Naive thymus-derived CD8-positive, alpha-beta T cell (primary cell): Measurements from ENCODE around the gene SCAMP2. TPM values are rescaled to one million over a fixed set of nuclear protein-coding genes. Genes with fewer than 3 reads are reported as not detected.

Experiments used
- ATAC-seq, 2 donors: fragments of 150-1000 bp; cut with Tn5 transposase in 1 of 2; sonication (Bioruptor Pico), chemical (Tn5 transposase) in 1 of 2; 1 replicate in 1 of 2; 2 replicates in 1 of 2; pipeline ENCODE4 v1.10.0; 2021; ENCODE audit warnings: mild to moderate bottlenecking in 2 of 2, moderate library complexity in 2 of 2
- POLR2A ChIA-PET: fragments of 350-600 bp; sonication (Branson Sonifier 250); formaldehyde crosslinking; loops from one replicate; lab custom pipeline; 2021; ENCODE audit warnings: antibody characterized with exemption; lab: Charles Lee
- DNase-seq, 10 donors: peaks; one replicate each; pipeline versions ENCODE4 v3.0.0 to v3.0.0-alpha.2; 2020 to 2022
- H3K27ac Mint-ChIP-seq, 10 donors: one replicate each; pipeline ENCODE4 v1.8.0; 2020 to 2022; ENCODE audit warnings: mild to moderate bottlenecking in 10 of 10, mixed read lengths in 10 of 10, moderate library complexity in 4 of 10, inconsistent platforms in 1 of 10
- H3K27me3 Mint-ChIP-seq, 5 donors: one replicate each; pipeline ENCODE4 v1.8.0; 2021 to 2022; ENCODE audit warnings: mixed read lengths in 5 of 5
- H3K36me3 Mint-ChIP-seq, 3 donors: one replicate each; pipeline ENCODE4 v1.8.0; 2020 to 2022; ENCODE audit warnings: mixed read lengths in 3 of 3, mild to moderate bottlenecking in 2 of 3, inconsistent platforms in 1 of 3
- H3K4me1 Mint-ChIP-seq, 4 donors: one replicate each; pipeline ENCODE4 v1.8.0; 2021 to 2022; ENCODE audit warnings: mixed read lengths in 4 of 4
- H3K4me3 Mint-ChIP-seq, 10 donors: one replicate each; pipeline ENCODE4 v1.8.0; 2020 to 2022; ENCODE audit warnings: mild to moderate bottlenecking in 10 of 10, mixed read lengths in 10 of 10, moderate library complexity in 6 of 10, inconsistent platforms in 1 of 10
- H3K9me3 Mint-ChIP-seq, 9 donors: one replicate each; pipeline ENCODE4 v1.8.0; 2020 to 2022; ENCODE audit warnings: mixed read lengths in 9 of 9, mild to moderate bottlenecking in 3 of 9, inconsistent platforms in 1 of 9, moderate library complexity in 1 of 9
- polyA plus RNA-seq, 3 donors: library from polyadenylated mRNA; unstranded; fragments of 300-500 nt; fragmentation: Illumina TruSeq; gene quantifications; one replicate each; pipeline ENCODE4 v1.2.3, GENCODE V29; 2021
- total RNA-seq, 8 experiments: library from RNA in 2 of 8; stranded (reverse) in 2 of 8; gene quantifications; one replicate each; pipeline ENCODE4 v1.2.3 and lab custom pipeline; 2021 to 2026

Gene SCAMP2
- total and polyA plus RNA-seq, 5 experiments from 2014 or later: 109 to 121 (median 117) TPM

- POLR2A ChIA-PET: interaction anchor here (32.7 kb wide), 1 partner anchor 27 kb away, joined by 1300 read pairs; the partner anchor contains the start of gene CSK
- Mint-ChIP-seq H3K27me3 (no peaks in the 10 kb centered on the region), H3K9me3 (no peaks in the 10 kb centered on the region), H3K36me3 (no peaks in the 10 kb centered on the region), H3K4me3 (no peak overlapping the region), H3K27ac (peak overlapping the region in 5 of 10 donors; percentile 3 to 96 (median 52)), H3K4me1 (peaks cover 27 to 37% (median 34%) of the 10 kb centered on the region in 4 donors)
- ATAC-seq (no peak), DNase-seq (no peak)
Observed at GRCh38 chr15:74809956-74810355, 63.2 kb downstream of the SCAMP2 start.

- peaks cover 30 to 41% (median 36%) of the 10 kb centered on the region in 4 donors for H3K4me1 Mint-ChIP-seq
- peak overlapping the region; percentile 73 to 96 (median 88) for H3K27ac Mint-ChIP-seq
- no peak for ATAC-seq
- H3K36me3 Mint-ChIP-seq: peaks cover 0 to 3% (median 0%) of the 10 kb centered on the region in 3 donors
- no peaks in the 10 kb centered on the region for H3K9me3 Mint-ChIP-seq
- POLR2A ChIA-PET: interaction anchor here (1.3 to 32.7 kb wide), 2 partner anchors 12 to 26 kb away, joined by 4 to 1300 read pairs; partner anchors contain the start of gene CSK
- H3K4me3 Mint-ChIP-seq: peak overlapping the region in 2 of 10 donors; percentile 26 to 62
- no peak for DNase-seq
- no peaks in the 10 kb centered on the region for H3K27me3 Mint-ChIP-seq
Observed at GRCh38 chr15:74809242-74809641, 63.9 kb downstream of the SCAMP2 start.

- Mint-ChIP-seq H3K36me3 (peaks cover 0 to 7% (median 0%) of the 10 kb centered on the region in 3 donors), H3K4me1 (peaks cover 33 to 41% (median 36%) of the 10 kb centered on the region in 4 donors), H3K27me3 (no peaks in the 10 kb centered on the region), H3K27ac (peak overlapping the region; percentile 73 to 96 (median 88)), H3K9me3 (no peaks in the 10 kb centered on the region), H3K4me3 (no peak overlapping the region)
- ATAC-seq: no peak
- no peak for DNase-seq
- POLR2A ChIA-PET: interaction anchor here (1.3 to 32.7 kb wide), 2 partner anchors 12 to 26 kb away, joined by 4 to 1300 read pairs; partner anchors contain the start of gene CSK
Observed at GRCh38 chr15:74808840-74809229, 64.3 kb downstream of the SCAMP2 start.

GRCh38 chr15:74808078-74808839, 64.9 kb downstream of the SCAMP2 start:
- POLR2A ChIA-PET: interaction anchor here (0.7 to 32.7 kb wide), 4 partner anchors 13 to 98 kb away, joined by 3 to 1300 read pairs (median 4); partner anchors contain the start of genes CSK and FAM219B
- H3K27me3 Mint-ChIP-seq: no peaks in the 10 kb centered on the region

GRCh38 chr15:74807282-74807681, 65.9 kb downstream of the SCAMP2 start:
- Mint-ChIP-seq H3K27ac (peak overlapping the region; percentile 81 to 97 (median 92)), H3K36me3 (peaks cover 0 to 19% (median 0%) of the 10 kb centered on the region in 3 donors)

More at GRCh38 chr15:74808078-74808839, 64.9 kb downstream of the SCAMP2 start:
- peaks cover 30 to 41% (median 35%) of the 10 kb centered on the region in 4 donors for H3K4me1 Mint-ChIP-seq
- H3K9me3 Mint-ChIP-seq: no peaks in the 10 kb centered on the region
- ATAC-seq: no peak
- DNase-seq: no peak
- peak overlapping the region; percentile 83 to 97 (median 91) for H3K27ac Mint-ChIP-seq
- H3K4me3 Mint-ChIP-seq: peak overlapping the region in 1 of 10 donors; percentile 33
- peaks cover 0 to 11% (median 0%) of the 10 kb centered on the region in 3 donors for H3K36me3 Mint-ChIP-seq

GRCh38 chr15:74804935-74805334, 68.2 kb downstream of the SCAMP2 start:
- POLR2A ChIA-PET: interaction anchor here (1.2 to 32.7 kb wide), 2 partner anchors 22 to 154 kb away, joined by 3 to 1300 read pairs; partner anchors contain the start of gene CSK
- H3K27me3 Mint-ChIP-seq: no peaks in the 10 kb centered on the region
- H3K4me1 Mint-ChIP-seq: peaks cover 32 to 46% (median 40%) of the 10 kb centered on the region in 4 donors
- no peaks in the 10 kb centered on the region for H3K9me3 Mint-ChIP-seq
- no peak overlapping the region for H3K4me3 Mint-ChIP-seq
- peaks cover 0 to 40% (median 0%) of the 10 kb centered on the region in 3 donors for H3K36me3 Mint-ChIP-seq
- DNase-seq (no peak), ATAC-seq (no peak)
- H3K27ac Mint-ChIP-seq: peak overlapping the region; percentile 27 to 91 (median 78)

More at GRCh38 chr15:74807282-74807681, 65.9 kb downstream of the SCAMP2 start:
- POLR2A ChIA-PET: interaction anchor here (1.0 to 32.7 kb wide), 2 partner anchors 16 to 24 kb away, joined by 3 to 1300 read pairs; partner anchors contain the start of gene CSK
- no peak for ATAC-seq
- DNase-seq: no peak
- H3K27me3 Mint-ChIP-seq: no peaks in the 10 kb centered on the region
- peaks cover 29 to 41% (median 34%) of the 10 kb centered on the region in 4 donors for H3K4me1 Mint-ChIP-seq
- no peaks in the 10 kb centered on the region for H3K9me3 Mint-ChIP-seq
- peak overlapping the region in 1 of 10 donors; percentile 18 for H3K4me3 Mint-ChIP-seq

GRCh38 chr15:74802862-74803447, 70.2 kb downstream of the SCAMP2 start:
- H3K4me3 Mint-ChIP-seq: no peak overlapping the region
- DNase-seq (no peak), ATAC-seq (no peak)
- H3K27me3 Mint-ChIP-seq: no peaks in the 10 kb centered on the region
- no peaks in the 10 kb centered on the region for H3K9me3 Mint-ChIP-seq
- H3K4me1 Mint-ChIP-seq: peaks cover 26 to 47% (median 45%) of the 10 kb centered on the region in 4 donors
- POLR2A ChIA-PET: interaction anchor here (32.7 kb wide), 1 partner anchor 20 kb away, joined by 1300 read pairs; the partner anchor contains the start of gene CSK
- H3K27ac Mint-ChIP-seq: peak overlapping the region in 2 of 10 donors; percentile 31 to 86
- H3K36me3 Mint-ChIP-seq: peaks cover 0 to 54% (median 0%) of the 10 kb centered on the region in 3 donors

- ATAC-seq: no peak
- Mint-ChIP-seq H3K9me3 (no peaks in the 10 kb centered on the region), H3K27ac (no peak overlapping the region), H3K4me3 (no peak overlapping the region), H3K27me3 (no peaks in the 10 kb centered on the region), H3K4me1 (peaks cover 26 to 48% (median 45%) of the 10 kb centered on the region in 4 donors), H3K36me3 (peaks cover 0 to 55% (median 0%) of the 10 kb centered on the region in 3 donors)
- POLR2A ChIA-PET: interaction anchor here (32.7 kb wide), 1 partner anchor 19 kb away, joined by 1300 read pairs; the partner anchor contains the start of gene CSK
- no peak for DNase-seq
Observed at GRCh38 chr15:74802290-74802689, 70.9 kb downstream of the SCAMP2 start.

- Mint-ChIP-seq H3K27ac (peak overlapping the region in 4 of 10 donors; percentile 10 to 81 (median 40)), H3K36me3 (peaks cover 0 to 55% (median 0%) of the 10 kb centered on the region in 3 donors), H3K9me3 (no peaks in the 10 kb centered on the region), H3K4me1 (peaks cover 20 to 46% (median 42%) of the 10 kb centered on the region in 4 donors), H3K4me3 (no peak overlapping the region), H3K27me3 (no peaks in the 10 kb centered on the region)
- POLR2A ChIA-PET: interaction anchor here (0.5 to 32.7 kb wide), 3 partner anchors 19 to 149 kb away, joined by 3 to 1300 read pairs (median 4); partner anchors contain the start of gene CSK
- no peak for ATAC-seq
- no peak for DNase-seq
Observed at GRCh38 chr15:74801311-74801997, 71.7 kb downstream of the SCAMP2 start.

GRCh38 chr15:74800559-74801094, 72.5 kb downstream of the SCAMP2 start:
- no peaks in the 10 kb centered on the region for H3K27me3 Mint-ChIP-seq
- H3K4me1 Mint-ChIP-seq: peaks cover 22 to 51% (median 47%) of the 10 kb centered on the region in 4 donors
- H3K4me3 Mint-ChIP-seq: no peak overlapping the region
- POLR2A ChIA-PET: interaction anchor here (1.2 to 32.7 kb wide), 3 partner anchors 18 to 172 kb away, joined by 3 to 1300 read pairs (median 4); partner anchors contain the start of gene CSK
- H3K27ac Mint-ChIP-seq: peak overlapping the region in 7 of 10 donors; percentile 80 to 96 (median 92)
- ATAC-seq (no peak), DNase-seq (no peak)
- no peaks in the 10 kb centered on the region for H3K9me3 Mint-ChIP-seq
- peaks cover 0 to 61% (median 0%) of the 10 kb centered on the region in 3 donors for H3K36me3 Mint-ChIP-seq

GRCh38 chr15:74799856-74800558, 73.2 kb downstream of the SCAMP2 start:
- Mint-ChIP-seq H3K36me3 (peaks cover 0 to 61% (median 0%) of the 10 kb centered on the region in 3 donors), H3K27ac (peak overlapping the region; percentile 80 to 96 (median 90)), H3K4me1 (peaks cover 26 to 57% (median 53%) of the 10 kb centered on the region in 4 donors), H3K27me3 (no peaks in the 10 kb centered on the region), H3K9me3 (no peaks in the 10 kb centered on the region), H3K4me3 (peak overlapping the region in 9 of 10 donors; percentile 14 to 82 (median 22))
- POLR2A ChIA-PET: interaction anchor here (0.6 to 32.7 kb wide), 6 partner anchors 17 to 610 kb away, joined by 3 to 1300 read pairs (median 4); partner anchors contain the start of gene CSK
- DNase-seq (peak; percentile 80 to 92 (median 88)), ATAC-seq (peak; percentile 84 to 95)
